Panc1 (cell line): ENCODE measurements around the gene ZC3H12C. TPM values are rescaled to one million over a fixed set of nuclear protein-coding genes. Genes with fewer than 3 reads are reported as not detected.

Experiments used
- ATAC-seq: fragments of 200-7000 bp; cut with Tn5 transposase; 2 replicates; pipeline ENCODE4 v1.9.1; 2020; ENCODE audit warnings: mild to moderate bottlenecking, moderate library complexity
- BruUV-seq: library from RNA; stranded (reverse); fragments of 400-500 nt; replicated peaks from 2 replicates; lab custom pipeline; 2021; lab: Mats Ljungman, UMichigan
- CTCF ChIA-PET: fragments of 300-600 bp; sonication (Branson Sonifier 250); formaldehyde crosslinking; loops from one replicate; lab custom pipeline; 2022; ENCODE audit warnings: antibody characterized with exemption; lab: Charles Lee
- POLR2A ChIA-PET: fragments of 300-600 bp; sonication (Branson Sonifier 250); formaldehyde crosslinking; loops from one replicate; lab custom pipeline; 2022; ENCODE audit warnings: antibody characterized with exemption; lab: Charles Lee
- DNase-seq: peaks from one replicate; pipeline ENCODE4 v3.0.0-alpha.2; 2010; ENCODE audit warnings: low read depth, low spot score
- H3K27ac ChIP-seq: 2 replicates; pipeline ENCODE4 v1.5.1; 2011; ENCODE audit warnings: mild to moderate bottlenecking, low read length, inconsistent platforms
- H3K27me3 ChIP-seq: fragments of 200-500 bp; sonication (Bioruptor generic); 2 replicates; pipeline ENCODE4 v1.6.0; 2014; ENCODE audit warnings: low read length, inconsistent platforms; ENCODE audit not compliant: control insufficient read depth, insufficient read depth
- H3K36me3 ChIP-seq: fragments of 200-500 bp; sonication (Bioruptor generic); 2 replicates; pipeline ENCODE4 v1.5.1; 2014; ENCODE audit warnings: inconsistent platforms, mild to moderate bottlenecking, low read length, moderate library complexity; ENCODE audit not compliant: control insufficient read depth, insufficient read depth
- H3K4me1 ChIP-seq: 2 replicates; pipeline ENCODE4 v1.5.1; 2011; ENCODE audit warnings: inconsistent platforms, mild to moderate bottlenecking, low read length, moderate library complexity; ENCODE audit not compliant: control insufficient read depth, insufficient read depth
- H3K4me3 ChIP-seq, 2 experiments: 2 replicates each; pipeline ENCODE4 v1.5.1; 2011 to 2012; ENCODE audit warnings: low read depth in 2 of 2, low read length in 2 of 2, mild to moderate bottlenecking in 2 of 2, inconsistent platforms in 1 of 2, moderate library complexity in 1 of 2
- H3K9me3 ChIP-seq: fragments of 200-500 bp; sonication (Bioruptor generic); 2 replicates; pipeline ENCODE4 v1.5.1; 2014; ENCODE audit warnings: low read depth, mild to moderate bottlenecking, inconsistent platforms, low read length, moderate library complexity; ENCODE audit not compliant: control insufficient read depth, insufficient read depth
- CTCF ChIP-seq: fragments of 450-650 bp; IDR thresholded peaks from 2 replicates; pipeline ENCODE4 v1.5.1; 2017; ENCODE audit warnings: mild to moderate bottlenecking
- POLR2AphosphoS5 ChIP-seq: IDR thresholded peaks from 2 replicates; pipeline ENCODE4 v1.6.1; 2012; ENCODE audit warnings: mild to moderate bottlenecking, low read depth, low read length, moderate library complexity
- REST ChIP-seq, 2 experiments: IDR thresholded peaks; 2 replicates each; pipeline ENCODE4 v1.6.1; 2011 to 2012; ENCODE audit warnings: low read depth in 2 of 2, control low read depth in 1 of 2, low read length in 1 of 2, mild to moderate bottlenecking in 1 of 2, moderate library complexity in 1 of 2; ENCODE audit not compliant: insufficient read depth in 1 of 2
- SIN3A ChIP-seq: IDR thresholded peaks from 2 replicates; pipeline ENCODE4 v1.6.1; 2012; ENCODE audit warnings: low read depth, mild to moderate bottlenecking, low read length, moderate library complexity, borderline replicate concordance; ENCODE audit not compliant: insufficient read depth
- TCF7L2 ChIP-seq: IDR thresholded peaks from 2 replicates; pipeline ENCODE4 v1.6.1; 2011; ENCODE audit warnings: mild to moderate bottlenecking, low read depth, low read length, inconsistent platforms
- in situ Hi-C: cut with HindIII; loops from 2 replicates; pipeline ENCODE4 v1.10.0; 2016; ENCODE audit warnings: low sequenced_read_pairs, low pct_unique_long_range_greater_than_20kb
- intact Hi-C: fragments of 100-400 bp; cut with micrococcal nuclease; formaldehyde crosslinking; loops from one replicate; pipeline ENCODE4 v1.10.0; 2022; ENCODE audit not compliant: unreplicated experiment
- total RNA-seq: library from RNA; stranded (reverse); gene quantifications from one replicate; pipeline ENCODE4 v1.2.1, GENCODE V29; 2021; ENCODE audit not compliant: unreplicated experiment

The ZC3H12C gene
- total RNA-seq, 1 experiment from 2014 or later = 13.5 TPM

GRCh38 chr11:110079726-110080125 lies 13.5 kb upstream of the ZC3H12C start:
- in situ Hi-C loops (no loop called here), intact Hi-C loops (no loop called here)
- peaks cover 6% of the 10 kb centered on the region; the same call in 1 of the 2 replicates for H3K4me1 ChIP-seq
- TF ChIP-seq REST (IDR thresholded peaks at IDR 0.05; ENCODE audit: insufficient read depth in 1 of 2, low read depth in 2 of 2, low read length in 1 of 2) (no peak), POLR2AphosphoS5 (no peak), CTCF (no peak), SIN3A (no peak)
- H3K27ac ChIP-seq = no peak overlapping the region
- ATAC-seq = no peak
- ChIA-PET CTCF (no interaction called here), POLR2A (no interaction called here)
- BruUV-seq = no TSS peak
- no peak overlapping the region for H3K4me3 ChIP-seq
- no peak for DNase-seq
- peaks cover 10% of the 10 kb centered on the region; the same call in 1 of the 2 replicates for H3K9me3 ChIP-seq
- H3K27me3 ChIP-seq = no peaks in the 10 kb centered on the region
- H3K36me3 ChIP-seq = no peaks in the 10 kb centered on the region

GRCh38 chr11:110081462-110082376 lies 11.5 kb upstream of the ZC3H12C start:
- BruUV-seq = no TSS peak
- H3K27me3 ChIP-seq = no peaks in the 10 kb centered on the region; the same call in 1 of the 2 replicates
- ChIA-PET CTCF (no interaction called here), POLR2A (no interaction called here)
- peaks cover 10% of the 10 kb centered on the region; the same call in 1 of the 2 replicates for H3K9me3 ChIP-seq
- no peak overlapping the region for H3K4me3 ChIP-seq
- intact Hi-C loops (no loop called here), in situ Hi-C loops (no loop called here)
- H3K4me1 ChIP-seq = no peaks in the 10 kb centered on the region
- ATAC-seq = no peak
- DNase-seq = no peak
- TF ChIP-seq POLR2AphosphoS5 (no peak), TCF7L2 (no peak), CTCF (no peak), SIN3A (no peak), REST (IDR thresholded peaks at IDR 0.05; ENCODE audit: insufficient read depth in 1 of 2, low read depth in 2 of 2, low read length in 1 of 2) (no peak)
- H3K27ac ChIP-seq = no peak overlapping the region
- no peaks in the 10 kb centered on the region for H3K36me3 ChIP-seq
